ENCODE results near the gene CES1.

The CES1 gene

GRCh38 chr16:55828680-55829079 is 4.2 kb downstream of the CES1 start:
- H3K27me3 ChIP-seq (ENCODE audit: insufficient read depth, low read length, poor library complexity) = no peaks in the 10 kb centered on the region
- ATAC-seq (ENCODE audit: insufficient read depth, low read depth) (no peak), DNase-seq (no peak)
- no peaks in the 10 kb centered on the region for H4K20me1 ChIP-seq (ENCODE audit: insufficient read depth, low read length)
- no peak overlapping the region for H3K9ac ChIP-seq (ENCODE audit: low read depth, low read length)
- H3K79me2 ChIP-seq (ENCODE audit: insufficient read depth, low read length) = no peaks in the 10 kb centered on the region
- H2AFZ ChIP-seq (ENCODE audit: low read depth, low read length) = no peak overlapping the region
- TF ChIP-seq EZH2 (IDR thresholded peaks at IDR 0.05; ENCODE audit: borderline replicate concordance, low read depth, low read length, severe bottlenecking) (no peak), CTCF (IDR thresholded peaks at IDR 0.05; ENCODE audit: borderline replicate concordance, extremely low read depth, low read length, poor library complexity, severe bottlenecking) (no peak)
- no peaks in the 10 kb centered on the region for H3K36me3 ChIP-seq (ENCODE audit: insufficient read depth, low read length)
- no peak overlapping the region for H3K27ac ChIP-seq (ENCODE audit: low read length)
- no peaks in the 10 kb centered on the region for H3K4me1 ChIP-seq (ENCODE audit: insufficient read depth, low read length)
- H3K4me2 ChIP-seq (ENCODE audit: insufficient read depth, low read length) = no peak overlapping the region
- no peaks in the 10 kb centered on the region for H3K9me3 ChIP-seq (ENCODE audit: insufficient read depth, low read length, severe bottlenecking)
- no peak overlapping the region for H3K4me3 ChIP-seq (ENCODE audit: low read depth in 1 of 2, low read length in 2 of 2)

DNA sequence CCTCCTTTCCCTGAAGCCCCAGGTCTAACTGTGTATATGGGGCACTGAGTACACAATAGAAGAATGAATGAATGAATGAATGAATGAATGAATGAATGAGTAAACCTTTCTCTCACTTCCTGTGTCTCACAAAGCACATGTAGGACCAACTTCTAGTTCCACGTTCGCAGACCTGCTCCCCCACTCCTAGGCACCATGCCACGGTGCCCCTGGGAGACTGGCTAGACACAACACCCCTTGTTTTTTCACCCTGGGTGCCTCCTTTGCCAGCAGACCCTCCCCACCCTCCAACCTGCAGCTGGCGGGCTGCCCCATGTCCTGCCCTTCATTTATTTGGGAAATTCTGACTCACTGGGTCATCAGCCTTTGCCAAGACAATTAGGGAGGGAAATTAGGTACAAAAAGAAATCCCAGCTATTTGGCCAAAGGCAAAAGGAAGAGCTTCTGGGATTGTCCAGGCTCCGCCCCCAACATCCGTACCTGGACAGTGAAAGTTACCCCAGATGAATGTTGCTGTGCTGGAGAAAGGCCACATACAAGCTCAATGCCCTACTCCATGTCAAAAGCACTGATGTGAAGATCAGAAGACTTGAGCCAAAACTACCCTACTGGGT is 7.7 kb downstream of the CES1 start:
- H3K27me3 ChIP-seq (ENCODE audit: insufficient read depth, low read length, poor library complexity) = no peaks in the 10 kb centered on the region
- H3K9me3 ChIP-seq (ENCODE audit: insufficient read depth, low read length, severe bottlenecking) = no peaks in the 10 kb centered on the region
- no peaks in the 10 kb centered on the region for H3K4me1 ChIP-seq (ENCODE audit: insufficient read depth, low read length)
- H4K20me1 ChIP-seq (ENCODE audit: insufficient read depth, low read length) = no peaks in the 10 kb centered on the region
- no peak for ATAC-seq (ENCODE audit: insufficient read depth, low read depth)
- no peak overlapping the region for H3K4me3 ChIP-seq (ENCODE audit: low read depth in 1 of 2, low read length in 2 of 2)
- DNase-seq = no peak
- H3K27ac ChIP-seq (ENCODE audit: low read length) = no peak overlapping the region
- no peaks in the 10 kb centered on the region for H3K79me2 ChIP-seq (ENCODE audit: insufficient read depth, low read length)
- no peak overlapping the region for H3K9ac ChIP-seq (ENCODE audit: low read depth, low read length)
- no peak for TF ChIP-seq EZH2 (IDR thresholded peaks at IDR 0.05; ENCODE audit: borderline replicate concordance, low read depth, low read length, severe bottlenecking)
- TF ChIP-seq CTCF (IDR thresholded peaks at IDR 0.05; ENCODE audit: borderline replicate concordance, extremely low read depth, low read length, poor library complexity, severe bottlenecking) = no peak
- no peaks in the 10 kb centered on the region for H3K36me3 ChIP-seq (ENCODE audit: insufficient read depth, low read length)
- no peak overlapping the region for H3K4me2 ChIP-seq (ENCODE audit: insufficient read depth, low read length)
- H2AFZ ChIP-seq (ENCODE audit: low read depth, low read length) = no peak overlapping the region

DNA sequence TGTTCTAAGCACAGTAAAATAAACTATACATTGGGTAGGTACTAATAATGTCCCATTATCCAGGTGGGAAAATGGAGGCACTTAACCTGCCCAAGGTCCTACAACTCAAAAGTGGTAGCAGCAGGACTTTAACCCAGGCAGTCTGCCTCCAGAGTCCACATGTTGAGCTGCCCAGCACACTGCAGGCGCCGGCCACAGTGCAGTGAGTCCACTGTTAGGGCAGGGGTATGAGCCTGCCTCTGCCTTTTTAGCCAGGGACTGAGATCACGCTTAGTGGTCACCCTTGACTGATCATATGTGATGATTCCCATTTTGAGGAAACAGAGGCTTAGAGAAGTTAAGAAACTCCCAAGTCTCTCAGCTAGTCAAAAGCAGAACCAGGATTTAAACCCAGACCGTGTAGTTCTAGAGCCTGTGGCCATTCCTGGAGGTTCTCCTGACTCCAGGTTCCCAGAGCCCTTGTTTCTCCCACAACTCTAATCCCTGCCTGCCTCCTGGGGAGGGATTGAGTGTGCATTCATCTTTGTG is 8.4 kb downstream of the CES1 start:
- Histone ChIP-seq H2AFZ (ENCODE audit: low read depth, low read length) (no peak overlapping the region), H3K27me3 (ENCODE audit: insufficient read depth, low read length, poor library complexity) (no peaks in the 10 kb centered on the region), H3K4me1 (ENCODE audit: insufficient read depth, low read length) (no peaks in the 10 kb centered on the region), H3K4me3 (ENCODE audit: low read depth in 1 of 2, low read length in 2 of 2) (no peak overlapping the region), H3K79me2 (ENCODE audit: insufficient read depth, low read length) (no peaks in the 10 kb centered on the region), H3K27ac (ENCODE audit: low read length) (no peak overlapping the region), H4K20me1 (ENCODE audit: insufficient read depth, low read length) (no peaks in the 10 kb centered on the region), H3K36me3 (ENCODE audit: insufficient read depth, low read length) (no peaks in the 10 kb centered on the region), H3K9me3 (ENCODE audit: insufficient read depth, low read length, severe bottlenecking) (no peaks in the 10 kb centered on the region), H3K4me2 (ENCODE audit: insufficient read depth, low read length) (no peak overlapping the region), H3K9ac (ENCODE audit: low read depth, low read length) (no peak overlapping the region)
- TF ChIP-seq CTCF (IDR thresholded peaks at IDR 0.05; ENCODE audit: borderline replicate concordance, extremely low read depth, low read length, poor library complexity, severe bottlenecking) (no peak), EZH2 (IDR thresholded peaks at IDR 0.05; ENCODE audit: borderline replicate concordance, low read depth, low read length, severe bottlenecking) (no peak)
- no peak for DNase-seq
- ATAC-seq (ENCODE audit: insufficient read depth, low read depth) = no peak
